ENCODE measurements around the gene AHRR.
"Not testable (repeated sequence)": the region's sequence is repeated elsewhere in the genome, so short reads cannot be mapped to it uniquely, and the experiment has no call there.

AHRR gene

GRCh38 chr5:378976-379742 is 57.6 kb downstream of the AHRR start:
- DNase-seq (ENCODE audit: low spot score) = no peak

- DNase-seq (ENCODE audit: low spot score) = no peak
Measured at GRCh38 chr5:380701-381309, 59.3 kb downstream of the AHRR start.

DNA sequence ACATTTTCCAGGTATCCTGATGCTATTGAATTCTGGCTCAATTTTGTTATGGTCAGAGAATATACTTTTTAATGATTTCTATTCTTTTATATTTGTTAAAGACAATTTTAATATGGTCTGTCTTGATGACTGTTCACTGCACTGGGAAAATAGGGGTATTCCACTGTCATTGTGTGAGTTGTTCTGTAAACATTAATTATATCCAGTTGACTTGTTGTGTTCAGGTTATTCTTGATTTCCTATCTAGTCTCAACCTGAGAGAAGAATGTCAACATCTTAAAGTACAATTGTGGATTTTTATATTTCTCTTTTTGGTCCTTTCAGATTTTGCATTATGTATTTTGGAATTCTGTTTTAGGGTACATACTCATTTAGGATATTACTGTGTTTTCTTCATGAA is 61.6 kb downstream of the AHRR start:
- DNase-seq (ENCODE audit: low spot score) = no peak

DNA sequence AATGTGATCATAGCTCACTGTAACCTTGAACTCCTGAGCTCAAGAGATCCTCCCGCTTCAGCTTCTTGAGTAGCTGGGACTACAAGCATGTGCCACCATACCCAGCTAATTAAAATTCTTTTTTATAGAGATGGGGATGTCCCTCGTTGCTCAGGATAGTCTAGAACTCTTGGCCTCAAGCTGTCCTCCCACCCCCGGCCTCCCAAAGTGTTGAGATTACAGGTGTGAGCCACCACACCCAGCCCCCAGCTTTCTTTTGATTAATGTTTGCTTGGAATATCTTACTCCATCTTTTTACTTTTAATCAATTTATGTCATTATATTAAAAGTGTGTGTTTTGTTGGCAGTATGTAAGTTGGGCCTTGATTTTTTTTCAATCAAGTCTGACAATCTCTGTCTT is 62.1 kb downstream of the AHRR start:
- no peak for DNase-seq (ENCODE audit: low spot score)

GRCh38 chr5:384576-384975 is 63.1 kb downstream of the AHRR start:
- not testable (repeated sequence) for DNase-seq (ENCODE audit: low spot score)

- no peak for DNase-seq (ENCODE audit: low spot score)
Measured at GRCh38 chr5:385321-385720, 63.8 kb downstream of the AHRR start.

GRCh38 chr5:386432-387341 is 65.2 kb downstream of the AHRR start:
- no peak for DNase-seq (ENCODE audit: low spot score)

GRCh38 chr5:387491-388265 is 66.2 kb downstream of the AHRR start:
- DNase-seq (ENCODE audit: low spot score) = no peak

DNA sequence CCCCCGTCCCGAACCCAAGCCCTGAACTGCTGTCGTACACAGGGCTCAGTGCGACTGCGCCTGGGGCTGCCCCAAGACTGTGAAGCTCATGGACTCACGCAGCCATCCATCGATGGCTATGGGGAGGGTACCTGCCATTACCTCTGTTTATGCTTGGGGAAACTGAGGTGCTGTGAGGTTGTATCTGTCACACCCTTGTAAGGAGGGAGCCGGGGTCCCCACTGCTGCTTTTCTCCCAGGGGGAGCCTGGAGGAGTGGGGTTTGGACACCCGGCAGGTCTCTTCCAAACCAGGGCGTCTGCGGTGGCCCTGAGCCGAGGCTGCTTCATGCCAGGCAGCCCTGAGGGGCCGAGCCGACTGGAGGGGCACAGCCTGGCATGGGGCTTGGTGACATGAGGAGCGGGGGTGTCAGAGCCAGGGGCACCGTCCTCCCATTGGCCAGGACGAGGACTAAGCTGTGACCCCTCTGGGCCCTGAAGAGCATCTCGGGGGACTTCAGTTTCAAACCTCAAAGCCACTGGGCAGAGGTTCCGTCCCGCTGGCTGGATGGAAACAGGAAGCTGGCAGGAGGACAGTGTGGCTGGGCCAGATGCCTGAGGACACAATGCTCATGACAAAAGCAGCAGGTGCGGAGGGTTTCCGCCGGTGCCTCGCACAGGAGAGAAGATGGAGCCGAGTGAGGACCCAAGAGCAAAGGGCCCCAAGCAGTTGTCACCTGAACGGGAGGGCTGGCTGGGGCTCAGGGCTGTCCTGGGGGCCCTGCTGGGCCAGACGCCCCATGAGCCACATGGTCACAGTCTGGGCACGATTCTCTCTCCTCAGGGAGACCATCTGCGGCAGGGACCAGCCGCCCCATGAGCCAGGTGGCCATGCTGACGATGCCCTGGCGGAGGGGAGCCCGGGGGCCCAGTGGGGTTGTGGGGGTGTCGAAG is 67.0 kb downstream of the AHRR start:
- DNase-seq (ENCODE audit: low spot score) = no peak

DNA sequence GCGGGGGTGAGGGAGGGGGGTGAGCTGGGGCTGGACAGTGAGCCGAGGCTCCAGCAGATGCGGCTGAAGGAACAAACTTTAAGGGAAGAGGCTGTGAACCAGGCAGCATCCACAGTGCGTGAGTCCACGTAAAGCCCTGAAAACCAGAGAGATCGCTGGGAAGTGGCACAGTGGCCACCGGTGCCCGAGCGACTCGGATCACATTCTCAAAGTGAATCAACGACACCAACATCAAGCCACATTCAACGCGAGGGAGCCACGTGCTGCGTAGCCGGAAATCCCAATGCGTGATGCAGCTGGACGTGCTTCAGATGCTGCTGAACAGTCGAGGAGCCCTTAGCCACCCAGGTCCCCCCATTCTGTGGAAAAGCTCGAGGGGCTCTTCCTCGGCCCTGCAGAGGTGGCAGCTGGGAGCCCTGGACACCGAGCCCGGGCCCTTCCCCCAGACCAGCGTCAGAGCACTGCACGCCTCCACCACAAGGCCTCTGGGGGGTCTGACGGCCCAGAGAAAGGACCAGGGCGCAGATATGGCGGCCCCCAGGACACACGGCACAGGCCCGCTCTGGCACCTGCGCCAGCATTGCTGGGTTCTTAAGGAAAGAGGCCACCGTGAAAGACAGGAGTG is 67.8 kb downstream of the AHRR start:
- DNase-seq (ENCODE audit: low spot score) = no peak

DNA sequence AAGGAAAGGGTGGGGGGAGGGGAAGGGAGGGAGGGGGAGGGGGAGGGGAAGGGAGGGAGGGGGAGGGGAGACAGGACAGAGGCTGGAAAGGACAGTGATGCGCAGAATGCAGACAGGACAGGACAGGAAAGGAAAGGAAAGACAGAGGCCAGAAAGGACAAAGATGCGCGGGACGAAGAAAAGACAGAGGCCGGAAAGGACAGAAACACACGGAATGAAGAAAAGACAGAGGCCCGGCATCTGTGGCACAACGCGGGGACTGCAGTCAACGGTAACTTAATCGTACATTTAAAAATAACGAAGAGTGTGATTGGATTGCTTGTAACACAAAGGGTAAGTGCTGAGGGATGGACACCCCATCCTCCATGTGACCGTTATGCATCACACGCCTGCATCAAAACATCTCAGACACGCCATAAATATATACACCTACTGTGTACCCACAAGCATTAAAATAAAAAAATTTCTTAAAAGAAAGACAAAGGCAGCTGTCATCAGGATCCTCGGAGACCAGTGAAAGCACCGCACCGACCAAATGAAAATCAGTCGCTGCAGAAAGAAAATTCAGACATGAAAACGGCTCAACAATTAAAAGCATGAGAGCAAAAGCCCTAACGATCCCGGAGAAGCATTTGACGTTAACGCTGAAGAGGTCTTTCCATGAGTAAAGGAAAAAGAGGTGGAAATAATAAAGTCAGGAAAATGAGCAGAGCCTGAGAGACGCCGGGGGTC is 68.5 kb downstream of the AHRR start:
- DNase-seq (ENCODE audit: low spot score) = no peak

GRCh38 chr5:390623-391491 is 69.3 kb downstream of the AHRR start:
- no peak for DNase-seq (ENCODE audit: low spot score)

GRCh38 chr5:392431-392988 is 71.0 kb downstream of the AHRR start:
- DNase-seq (ENCODE audit: low spot score) = no peak

DNA sequence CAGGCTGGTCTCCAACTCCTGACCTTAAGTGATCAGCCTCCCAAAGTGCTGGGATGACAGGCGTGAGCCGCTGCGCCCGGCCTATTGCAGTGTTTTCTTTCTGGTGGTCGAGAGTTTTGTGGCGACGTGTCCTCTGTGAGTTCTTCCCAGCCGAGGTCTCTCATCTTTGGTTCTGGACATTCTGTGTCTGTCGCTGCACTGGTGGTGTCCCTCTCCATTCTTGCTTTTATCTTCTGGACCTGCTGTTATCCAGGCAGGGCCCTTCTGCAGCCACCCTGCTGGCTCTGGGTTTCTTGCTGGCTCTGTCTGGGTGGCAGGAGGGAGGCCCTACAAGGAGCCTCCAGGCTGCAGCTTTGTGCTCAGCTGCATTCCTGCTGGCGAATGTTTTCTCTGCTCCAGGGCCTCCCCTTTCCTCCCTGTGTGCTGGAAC is 72.3 kb downstream of the AHRR start:
- DNase-seq (ENCODE audit: low spot score) = no peak

DNA sequence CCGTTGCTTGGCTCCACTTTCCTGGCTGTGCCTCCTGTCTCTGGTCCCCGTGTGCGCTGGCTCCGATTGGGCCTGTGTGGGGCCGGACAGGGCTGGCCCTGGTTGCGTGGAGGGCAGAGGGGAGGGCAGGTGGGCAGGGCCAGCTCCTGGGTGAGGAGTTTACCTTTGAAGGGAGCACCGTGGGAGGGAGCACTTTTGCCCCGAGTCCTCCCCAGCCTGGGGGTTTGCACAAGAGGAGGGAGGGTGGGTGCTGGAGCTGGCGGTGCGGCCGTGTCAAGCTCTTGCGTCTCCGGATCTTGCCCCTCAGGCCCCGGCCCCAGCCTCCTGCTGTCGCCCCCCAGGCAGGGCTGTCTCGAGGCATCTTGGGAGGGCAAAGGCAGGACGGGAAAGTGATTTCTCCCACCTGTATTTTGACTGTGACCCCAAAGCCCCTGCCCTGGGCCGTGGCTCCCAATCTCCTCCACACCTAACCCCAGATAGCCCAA is 73.2 kb downstream of the AHRR start:
- DNase-seq (ENCODE audit: low spot score) = no peak

DNA sequence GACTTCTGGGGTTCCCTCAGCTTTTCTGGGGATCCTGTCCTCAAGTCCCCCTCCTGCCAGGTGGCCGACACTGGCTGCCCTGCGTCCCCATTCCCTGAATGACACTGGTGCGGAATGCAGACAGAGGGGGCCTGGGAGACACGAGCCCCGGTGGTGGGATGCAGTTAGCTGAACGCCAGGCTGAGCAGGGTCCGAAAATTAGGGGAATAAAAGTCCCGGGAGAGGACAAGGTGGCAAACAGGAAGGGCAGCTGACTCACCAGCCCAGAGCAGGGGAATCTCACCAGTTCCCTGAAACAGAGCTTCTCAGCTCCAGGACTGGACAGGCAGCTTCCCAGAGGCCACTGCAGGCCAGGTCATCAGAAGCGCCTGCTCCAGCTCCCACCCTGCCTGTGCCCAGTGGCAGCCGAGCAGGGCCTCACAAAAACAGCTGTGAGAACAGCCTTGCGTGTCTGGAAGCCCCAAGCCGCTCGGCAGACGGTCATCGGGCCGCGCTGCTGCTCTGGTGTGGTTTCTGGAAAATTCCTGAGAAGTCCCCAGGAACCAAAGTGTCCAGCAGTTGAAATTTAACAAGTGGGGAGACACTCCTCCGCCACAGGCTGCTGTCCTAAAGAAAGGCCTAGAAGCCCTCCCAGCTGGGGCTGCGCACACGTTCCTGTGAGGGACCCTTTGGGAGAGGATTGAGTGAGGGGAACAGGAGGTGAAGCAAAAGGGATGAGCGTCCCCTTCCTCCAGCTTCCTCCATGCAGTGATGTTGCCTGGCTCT is 73.8 kb downstream of the AHRR start:
- DNase-seq (ENCODE audit: low spot score) = no peak

- DNase-seq (ENCODE audit: low spot score) = no peak
Measured at GRCh38 chr5:395921-396530, 74.5 kb downstream of the AHRR start.
